Stimulated activated CD8-positive, alpha-beta memory T cell treated with anti-CD3 and anti-CD28 coated beads, Interleukin-15, amount 100 ng/mL, for 48 hours (primary cell): Measurements from ENCODE around the gene MOSPD2.

ENCODE experiments used
- DNase-seq, 2 donors: peaks; one replicate each; pipeline ENCODE4 v3.0.0-alpha.2; 2020; ENCODE audit warnings: low read depth in 2 of 2

The MOSPD2 gene

DNA sequence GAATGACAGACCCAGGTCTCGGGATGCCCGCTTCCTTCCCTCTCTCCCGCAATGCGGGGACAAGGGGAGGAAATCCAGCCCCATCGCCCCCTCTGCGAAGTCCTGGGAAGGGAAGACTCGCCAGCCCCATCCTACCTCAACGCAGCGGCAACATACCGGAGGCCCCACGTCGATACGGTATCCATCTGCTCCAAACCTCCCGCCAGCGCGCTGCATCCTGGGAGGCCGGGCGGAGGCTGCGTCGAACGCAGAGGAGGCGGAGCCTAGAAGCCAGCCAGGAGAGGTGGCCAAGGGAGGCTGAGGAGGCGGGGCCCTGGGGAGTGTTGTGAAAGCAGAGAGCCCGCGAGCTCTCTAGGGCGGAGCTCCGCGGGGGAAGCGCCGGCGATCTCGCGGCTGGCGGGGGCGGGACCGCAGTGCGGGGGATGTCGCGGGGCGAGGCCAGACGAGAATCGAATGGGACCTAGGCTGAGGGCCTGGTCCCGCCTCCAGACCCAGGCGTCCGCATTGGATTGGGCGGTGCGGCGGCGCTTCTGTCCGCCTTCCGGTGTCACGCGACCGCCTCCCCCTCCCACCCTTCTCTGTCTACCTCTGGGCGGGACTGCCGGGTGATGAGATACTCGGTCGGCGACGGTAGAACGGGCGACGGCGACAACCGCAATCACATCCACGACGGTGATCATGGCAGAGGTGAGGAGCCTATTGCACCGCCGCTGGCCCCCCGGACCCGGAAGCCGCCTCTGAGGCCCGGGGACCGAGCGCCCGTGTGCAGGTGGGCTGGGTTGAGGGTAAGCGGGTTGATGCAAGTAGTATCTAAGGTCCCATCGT is at the start of gene MOSPD2, which contains the start of gene FANCB:
MOSPD2 (plus strand) TSS at position 571 of the 825 bp plus-strand sequence; CDS start at position 679, 108 bp downstream.
FANCB (minus strand) TSS at position 219 of the 825 bp plus-strand sequence. CDS start 7,559 bp downstream, outside the sequence.
- peak; percentile 90 to 91 for DNase-seq

DNA sequence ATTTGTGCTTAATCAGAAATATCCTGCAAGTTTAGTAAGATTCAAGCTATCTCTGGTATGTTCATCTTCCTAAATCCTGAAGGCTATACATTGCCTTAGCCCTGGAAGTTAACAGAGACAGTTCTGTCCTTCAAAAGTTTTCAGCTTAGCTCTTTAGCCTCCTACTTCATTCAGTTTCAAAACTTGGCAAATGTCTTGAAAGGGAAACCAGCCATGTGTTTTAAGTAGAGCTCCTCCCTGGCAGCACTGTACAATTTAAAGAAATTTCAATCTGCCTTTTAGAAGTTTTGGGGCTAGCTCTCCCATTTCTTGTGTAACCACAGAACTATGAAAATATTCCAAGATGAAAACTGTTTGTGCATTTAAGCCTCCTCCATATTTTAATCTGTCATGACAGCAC is 47.4 kb upstream of the MOSPD2 start:
- no peak for DNase-seq

DNA sequence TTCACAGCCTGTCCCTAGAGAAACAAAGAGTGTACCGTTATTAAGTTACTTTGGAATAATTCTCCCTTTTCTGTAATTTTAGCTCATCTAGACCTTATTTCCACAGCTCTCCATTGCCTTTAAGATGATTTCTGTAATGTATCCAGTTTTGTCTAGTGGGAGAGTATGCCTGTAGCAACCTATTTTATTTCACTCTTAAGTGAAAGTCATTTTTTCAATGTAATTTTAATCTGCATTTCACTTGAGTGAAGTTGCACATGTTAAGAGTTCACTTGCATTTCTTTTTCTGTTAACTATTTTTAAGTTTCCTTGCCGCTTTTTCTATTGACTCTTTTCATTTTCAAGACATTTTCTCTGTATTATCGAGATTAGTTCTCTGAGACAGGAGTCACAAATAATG is 46.9 kb upstream of the MOSPD2 start:
- no peak for DNase-seq

DNA sequence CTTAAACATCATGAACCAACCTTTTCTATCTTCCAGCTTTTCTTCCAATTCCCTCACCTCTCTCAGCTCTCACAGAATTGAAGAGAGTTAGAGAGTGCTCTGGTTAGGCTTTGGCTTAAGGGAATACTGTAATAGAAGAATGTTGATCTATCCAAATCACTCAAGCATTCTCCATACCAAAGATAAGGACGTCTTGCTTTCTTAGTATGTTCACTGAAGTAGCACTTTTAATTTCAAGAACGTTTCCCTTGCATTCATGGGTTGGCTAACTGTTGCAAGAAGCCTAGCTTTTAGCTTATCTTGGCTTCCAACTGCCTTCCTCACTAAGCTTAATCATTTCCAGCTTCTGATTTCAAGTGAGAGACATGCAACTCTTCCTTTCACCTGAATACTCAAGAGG is 43.6 kb upstream of the MOSPD2 start:
- DNase-seq = no peak

DNA sequence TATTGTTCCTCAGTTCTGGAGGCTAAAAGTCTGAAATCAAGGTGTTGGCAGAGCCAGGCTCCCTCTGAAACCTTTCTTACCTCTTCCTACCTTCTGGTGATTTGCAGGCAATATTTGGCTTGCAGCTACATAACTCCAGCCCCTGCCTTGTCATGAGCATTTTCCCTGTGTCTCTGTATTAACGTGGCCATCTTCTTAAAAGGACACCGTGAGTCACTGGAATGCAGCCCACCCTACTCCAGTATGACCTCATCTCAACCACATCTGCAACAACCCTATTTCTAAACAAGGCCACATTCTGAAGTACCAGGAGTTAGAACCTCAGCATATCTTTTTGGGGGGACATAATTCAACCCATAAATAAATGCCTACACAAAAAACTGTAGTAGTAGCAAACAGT is 41.1 kb upstream of the MOSPD2 start:
- DNase-seq = no peak

DNA sequence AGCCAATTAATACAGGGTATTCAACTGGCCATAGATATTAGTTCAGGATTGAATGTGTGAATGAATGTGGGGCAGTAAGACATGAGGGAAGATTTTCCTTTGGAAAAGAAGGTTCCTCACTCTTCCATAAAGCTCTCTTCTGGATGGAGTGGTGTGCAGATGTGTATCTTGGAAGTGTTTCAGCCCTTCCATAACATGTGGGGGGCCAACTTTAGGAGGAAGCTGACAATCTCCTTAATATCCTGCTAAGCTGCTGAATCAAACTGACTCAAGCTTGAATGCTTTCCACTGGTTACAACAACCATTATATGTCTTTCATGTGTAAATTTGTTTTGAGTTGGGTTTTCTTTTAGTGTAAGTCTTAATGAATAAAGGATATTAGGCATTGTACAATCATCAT is 40.6 kb upstream of the MOSPD2 start:
- no peak for DNase-seq

DNA sequence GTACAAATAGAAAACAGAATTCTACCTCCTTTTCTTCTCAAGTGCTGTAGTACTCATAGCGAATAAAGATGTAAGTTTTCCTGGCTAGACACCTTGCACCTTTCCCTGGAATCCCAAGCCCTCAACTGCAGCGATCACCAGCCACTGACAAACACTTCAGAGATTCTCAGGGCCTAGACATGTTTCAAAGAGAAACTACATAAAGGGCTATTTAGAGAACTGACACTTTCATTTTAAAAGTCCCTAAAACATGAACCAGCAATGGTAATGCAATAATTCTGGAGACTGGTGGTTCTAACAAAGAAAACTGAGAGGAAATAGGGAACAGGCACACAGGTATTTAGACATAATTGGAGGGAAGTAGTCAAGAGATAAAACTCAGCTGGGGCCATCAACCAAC is 36.1 kb upstream of the MOSPD2 start:
- DNase-seq = no peak

DNA sequence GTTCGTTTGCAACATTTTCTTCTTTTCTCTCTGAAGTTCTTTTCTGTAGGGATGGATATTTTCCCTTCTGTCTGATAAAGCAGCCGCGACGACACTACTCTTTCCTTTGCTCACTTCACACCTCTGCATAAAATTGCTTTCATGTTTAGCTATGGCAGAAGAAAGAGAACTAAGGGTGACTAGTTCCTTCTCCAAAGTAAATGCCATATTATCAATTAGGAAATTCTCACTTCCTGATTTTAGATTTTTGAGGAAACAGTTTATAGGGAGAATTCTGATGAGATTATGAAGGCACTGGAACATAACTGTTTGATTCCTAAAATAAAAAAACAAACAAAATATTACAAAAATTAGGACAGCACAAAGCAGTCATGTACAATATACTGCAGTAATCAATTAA is 29.6 kb upstream of the MOSPD2 start:
- no peak for DNase-seq

DNA sequence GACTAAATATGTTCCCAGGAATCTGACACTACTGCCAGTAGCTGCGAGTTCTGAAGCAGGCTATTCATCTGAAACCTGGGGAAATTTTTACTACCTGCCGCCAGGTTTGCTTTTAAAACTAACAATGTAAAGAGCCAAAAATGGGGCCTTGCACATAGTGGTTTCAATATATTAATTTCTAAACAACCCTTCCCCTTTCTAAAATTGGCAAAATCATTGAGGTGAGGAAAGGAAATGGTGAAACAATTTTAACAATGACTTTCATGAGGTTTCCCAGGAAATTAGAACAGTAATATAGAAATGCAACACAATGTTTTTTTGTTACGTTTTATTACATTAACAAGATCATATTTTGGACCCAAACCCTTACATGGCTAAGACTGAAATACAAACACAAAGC is 21.7 kb upstream of the MOSPD2 start:
- DNase-seq = no peak

DNA sequence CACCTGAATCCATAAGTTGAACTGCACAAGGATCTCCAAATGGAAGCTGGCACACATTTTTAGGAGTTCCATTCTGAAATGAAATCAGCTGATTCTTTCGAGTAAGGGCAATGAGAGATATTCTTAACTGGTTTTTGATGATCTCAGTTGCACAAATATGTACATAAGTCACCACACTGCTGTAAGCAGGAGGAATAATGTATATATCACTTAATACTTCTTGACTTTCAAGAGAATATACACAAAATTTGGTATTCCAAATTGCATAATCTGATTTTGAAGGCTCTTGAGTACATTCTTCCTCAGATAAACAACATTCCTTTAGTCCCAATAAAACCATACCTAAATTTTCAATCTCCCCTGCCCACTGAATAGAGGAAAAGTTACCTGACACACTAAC is 8.6 kb upstream of the MOSPD2 start:
- DNase-seq = no peak

DNA sequence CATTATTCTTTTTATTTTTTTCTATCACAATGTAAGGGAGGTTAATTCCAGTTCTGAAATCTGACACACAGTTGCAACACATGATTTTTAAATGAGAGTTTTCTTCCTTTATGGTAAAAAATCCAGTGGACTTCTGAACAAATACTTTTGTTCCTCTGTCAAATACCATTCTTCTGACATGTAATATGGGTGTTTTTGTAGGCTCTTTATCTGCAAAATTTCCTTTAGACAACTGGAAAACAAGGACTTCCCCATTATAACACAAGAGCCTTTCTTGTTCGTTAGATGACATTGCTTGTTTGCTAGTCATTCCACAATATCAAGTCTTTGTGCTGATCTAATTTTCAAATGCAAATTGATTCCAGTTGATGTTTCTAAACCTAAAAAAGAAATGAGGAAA is 8.0 kb upstream of the MOSPD2 start:
- DNase-seq = no peak

DNA sequence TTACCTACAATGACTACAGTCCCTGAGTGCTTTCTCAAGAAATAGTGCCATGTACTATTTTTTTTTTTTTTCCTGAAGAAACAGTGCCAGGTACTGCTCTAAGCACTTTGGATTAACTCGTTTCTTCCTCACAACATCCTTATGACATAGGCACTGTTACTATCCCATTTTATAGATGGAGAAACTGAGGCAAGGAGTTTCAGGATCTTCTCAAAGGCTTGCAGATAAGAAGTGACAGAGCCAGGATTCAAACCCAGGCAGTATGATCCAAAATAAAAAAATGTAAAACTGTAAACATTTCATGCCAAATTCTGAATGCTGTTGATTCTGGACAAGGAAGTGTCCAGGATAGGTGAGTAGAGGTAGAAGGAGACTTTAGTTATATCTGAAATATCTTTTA is 1.5 kb upstream of the MOSPD2 start:
- DNase-seq = no peak

DNA sequence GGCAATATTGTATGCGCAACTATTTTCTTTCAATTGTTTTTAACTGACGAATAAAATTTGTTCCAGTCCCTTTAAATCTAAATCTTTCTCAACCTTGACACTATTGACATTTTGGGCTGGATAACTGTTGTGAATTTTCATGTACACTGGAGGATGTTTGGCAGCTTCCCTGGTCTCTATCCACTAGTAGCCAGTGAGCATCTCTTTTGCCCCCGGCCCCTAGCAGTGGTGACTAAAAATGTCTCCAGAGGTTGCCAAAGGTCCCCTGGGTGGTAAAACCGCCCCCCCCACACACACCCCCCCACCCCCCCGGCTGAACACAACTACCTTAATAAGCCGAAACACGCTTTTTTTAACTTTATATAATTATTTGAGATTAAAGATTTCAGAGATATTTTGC is 866 bp upstream of the MOSPD2 start:
- no peak for DNase-seq

DNA sequence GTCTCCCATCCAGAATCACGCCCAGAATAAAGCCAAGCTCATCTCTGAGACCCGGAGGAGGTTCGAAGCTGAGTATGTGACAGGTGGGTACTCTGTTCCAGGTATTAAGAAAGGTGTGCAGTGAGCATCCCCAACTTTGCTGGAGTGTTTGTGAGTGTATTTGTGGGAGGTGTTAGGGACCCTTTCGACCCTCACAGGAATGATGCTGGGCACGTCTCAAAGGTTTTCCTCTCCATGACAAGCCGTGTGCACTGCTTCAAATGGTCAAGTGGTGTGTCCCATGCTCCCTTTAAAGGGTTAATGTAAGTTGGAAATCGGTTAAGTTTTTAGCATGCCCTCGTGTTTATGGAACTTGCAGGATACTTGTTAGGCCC is 442 bp downstream of the MOSPD2 start:
- no peak for DNase-seq

DNA sequence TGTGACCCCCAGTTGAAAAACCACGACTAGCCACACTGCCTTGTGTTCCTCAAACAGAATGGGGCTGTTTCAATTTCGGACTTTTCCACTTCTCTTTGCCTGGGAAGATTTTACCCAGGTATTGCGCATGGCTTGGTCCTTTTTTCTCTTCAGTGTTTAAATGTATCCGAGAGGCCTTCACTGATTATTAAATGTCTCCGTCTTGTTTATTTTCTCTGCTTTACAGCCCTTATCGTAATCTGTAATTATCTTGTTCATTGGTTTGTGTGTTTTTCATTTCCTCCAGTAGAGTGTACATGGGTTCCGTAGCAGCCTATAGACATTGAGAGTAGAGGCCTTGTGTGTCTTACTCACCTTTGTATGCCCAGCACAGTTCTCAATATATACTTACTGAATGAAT is 2.4 kb downstream of the MOSPD2 start:
- DNase-seq = no peak

DNA sequence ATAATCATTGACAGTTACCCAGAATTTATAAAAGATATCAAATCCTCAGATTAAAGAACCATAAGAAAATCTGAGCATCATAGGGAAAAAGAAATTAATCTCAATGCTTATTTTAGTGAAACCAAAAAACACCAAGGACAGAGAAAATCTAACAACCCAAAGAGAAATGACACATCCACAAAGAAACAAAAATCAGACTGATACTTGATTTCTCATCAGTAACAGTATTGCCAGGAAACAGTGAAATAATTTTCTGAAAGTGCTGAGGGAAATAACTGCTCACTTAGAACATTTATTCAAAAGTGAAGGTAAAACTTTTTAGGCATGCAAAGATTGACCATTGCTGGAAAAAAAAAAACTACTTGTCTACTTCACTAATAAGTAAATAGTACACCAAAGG is 10.6 kb downstream of the MOSPD2 start:
- DNase-seq = no peak

DNA sequence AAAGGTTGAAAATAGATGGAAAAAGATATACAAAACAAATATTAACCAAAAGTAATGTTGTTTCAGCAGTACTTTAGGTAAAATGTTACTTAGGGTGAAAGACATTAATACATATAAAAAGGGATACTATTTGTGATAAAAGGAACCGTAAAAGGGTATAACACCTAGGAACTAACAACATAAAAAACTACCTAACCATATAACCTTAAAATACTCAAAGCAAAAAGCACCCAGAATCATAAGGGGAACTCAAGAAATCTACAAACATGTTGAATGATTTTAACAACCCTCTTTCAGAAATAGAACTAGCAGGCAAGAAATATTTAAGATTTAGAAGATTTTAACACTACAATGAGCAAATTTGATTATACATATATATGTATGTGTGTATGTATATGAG is 11.5 kb downstream of the MOSPD2 start:
- DNase-seq = no peak

DNA sequence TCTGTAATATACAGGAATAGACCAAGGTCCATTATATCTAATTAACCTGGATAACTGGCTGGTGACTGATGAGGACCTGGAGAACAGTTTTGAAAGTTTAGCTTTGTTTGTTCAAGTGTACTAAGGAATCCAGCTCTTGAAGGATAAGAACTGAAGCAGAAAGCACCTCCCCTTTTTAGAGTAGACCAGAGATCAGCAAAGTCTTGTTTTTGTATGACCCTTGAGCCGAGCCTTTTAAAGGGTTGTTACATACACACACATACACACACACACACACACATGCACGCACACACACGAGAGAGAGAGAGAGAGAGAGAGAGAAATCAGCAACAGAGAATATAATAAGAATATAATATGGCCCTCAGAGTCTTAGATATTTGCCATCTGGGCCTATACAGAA is 13.0 kb downstream of the MOSPD2 start:
- no peak for DNase-seq

DNA sequence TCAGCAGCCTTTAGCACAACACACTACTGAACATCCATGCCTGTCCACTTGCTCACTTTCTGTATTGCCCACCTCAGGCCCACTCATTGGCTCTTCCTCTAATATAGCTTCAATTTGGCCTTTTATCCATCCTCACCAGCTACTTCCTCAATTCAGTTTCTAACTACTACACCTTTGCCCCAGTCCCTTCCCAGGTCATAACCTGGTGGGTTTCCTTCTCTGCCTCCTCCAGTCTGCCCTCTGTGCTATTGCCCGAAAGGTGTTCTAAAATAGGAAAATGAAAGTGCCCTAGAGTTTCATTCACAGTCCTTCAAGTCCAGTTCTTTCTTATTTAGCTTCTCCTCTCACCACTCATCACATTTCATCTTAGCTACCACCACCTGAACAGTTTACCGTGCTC is 23.1 kb downstream of the MOSPD2 start:
- DNase-seq = no peak

DNA sequence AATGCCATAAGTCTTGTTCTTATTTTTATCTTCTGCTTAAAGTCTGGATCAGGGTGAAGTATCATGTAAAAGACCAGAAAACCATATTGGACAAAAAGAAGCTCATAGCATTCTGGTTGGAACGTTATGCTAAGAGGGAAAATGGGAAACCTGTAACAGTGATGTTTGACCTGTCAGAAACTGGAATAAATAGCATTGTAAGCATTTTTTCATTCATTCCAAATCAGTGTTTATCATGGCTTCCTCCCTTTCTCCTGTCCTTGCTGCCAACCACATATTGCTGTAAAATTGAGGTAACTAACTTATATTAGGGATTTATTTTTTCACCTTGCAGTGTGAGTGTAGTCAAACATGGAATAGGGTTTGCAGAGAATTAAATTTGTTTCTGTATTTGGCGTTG is 23.8 kb downstream of the MOSPD2 start:
- no peak for DNase-seq

DNA sequence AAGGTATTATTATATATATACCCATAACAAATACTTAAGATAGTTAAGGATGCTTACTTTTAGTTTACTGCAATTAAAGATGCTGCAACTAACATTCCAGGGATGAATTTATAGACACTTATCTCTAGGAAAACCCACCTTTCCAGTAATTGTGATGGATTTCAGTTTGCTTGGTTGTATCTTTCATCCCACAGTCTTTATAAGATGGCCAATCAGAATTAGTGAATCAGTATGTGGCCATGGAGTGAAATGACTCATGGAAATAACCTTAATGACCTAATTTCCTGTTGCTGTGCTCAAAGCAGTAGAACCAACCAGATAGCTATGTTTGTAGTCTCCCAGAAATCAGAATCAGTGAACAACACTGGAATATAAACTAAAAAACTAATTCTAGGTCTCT is 26.4 kb downstream of the MOSPD2 start:
- DNase-seq = no peak

DNA sequence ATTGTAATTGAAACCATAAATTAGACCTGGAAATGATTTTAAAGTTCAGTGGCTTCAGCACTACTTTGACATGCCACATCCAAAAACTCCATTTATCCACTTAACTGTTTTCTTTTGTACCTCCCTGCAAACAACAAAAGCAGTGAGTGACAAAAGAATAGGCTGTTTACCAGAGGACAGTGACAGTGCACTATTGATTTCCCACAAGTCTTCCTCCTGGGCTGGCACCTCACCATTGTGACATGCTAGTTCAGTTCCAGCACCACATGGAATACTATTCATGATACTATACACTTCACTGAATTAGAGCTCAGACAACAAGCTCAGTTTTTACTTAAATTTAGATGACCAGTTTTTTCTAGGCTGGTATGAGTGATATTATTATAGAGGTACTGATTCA is 29.3 kb downstream of the MOSPD2 start:
- no peak for DNase-seq

DNA sequence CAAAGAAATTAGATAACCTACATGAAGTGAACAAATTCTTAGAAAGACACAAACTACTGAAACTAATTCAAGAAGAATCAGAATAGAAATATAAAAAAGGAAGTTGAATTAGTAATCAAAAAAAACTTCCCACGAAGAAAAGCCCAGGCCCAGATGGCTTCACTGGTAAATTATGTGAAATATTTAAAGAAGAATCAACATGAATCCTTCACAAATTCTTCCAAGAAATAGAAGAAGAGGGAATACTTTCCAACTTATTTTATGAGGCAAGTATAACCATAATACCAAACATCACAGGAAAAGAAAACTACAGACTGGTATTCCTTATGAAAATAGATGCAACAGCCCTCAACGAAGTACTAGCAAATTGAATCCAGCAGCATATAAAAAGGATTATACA is 30.7 kb downstream of the MOSPD2 start:
- DNase-seq = no peak

DNA sequence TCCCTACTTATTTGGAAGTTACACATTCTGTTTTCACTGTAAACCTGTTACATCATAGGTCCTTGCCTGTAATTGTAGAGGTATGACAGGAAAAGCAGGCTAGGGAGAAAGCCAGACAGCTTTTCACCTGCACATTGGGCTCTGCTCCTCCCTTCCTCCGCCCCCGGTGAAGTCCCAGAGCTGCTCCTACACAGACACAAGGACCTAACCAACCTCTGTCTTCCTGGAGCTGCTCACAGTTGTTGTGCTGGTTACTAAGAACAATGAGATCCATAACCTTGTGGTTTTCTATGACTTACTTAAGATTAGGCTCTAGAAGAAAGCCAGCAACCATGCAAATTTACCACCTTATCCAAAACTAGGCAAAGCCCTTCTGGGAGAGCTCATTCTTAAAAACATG is 40.0 kb downstream of the MOSPD2 start:
- DNase-seq = no peak
